NCI-H526 (cell line): Measurements from ENCODE around the gene C5AR1.
"Not testable (repeated sequence)": the region's sequence is repeated elsewhere in the genome, so short reads cannot be mapped to it uniquely, and the experiment has no call there.

ENCODE experiments used
- DNase-seq, 2 experiments: peaks; one replicate each; lab custom pipeline; 2025; lab: John Stamatoyannopoulos, UW

C5AR1 gene

GRCh38 chr19:47331931-47332547 is 22.4 kb downstream of the C5AR1 start, which contains the start of gene C5AR2:
Gene C5AR2, plus strand, starts transcription at chr19:47332175. Its CDS starts 8,625 bp downstream, at chr19:47340800.
- no peak for DNase-seq

DNA sequence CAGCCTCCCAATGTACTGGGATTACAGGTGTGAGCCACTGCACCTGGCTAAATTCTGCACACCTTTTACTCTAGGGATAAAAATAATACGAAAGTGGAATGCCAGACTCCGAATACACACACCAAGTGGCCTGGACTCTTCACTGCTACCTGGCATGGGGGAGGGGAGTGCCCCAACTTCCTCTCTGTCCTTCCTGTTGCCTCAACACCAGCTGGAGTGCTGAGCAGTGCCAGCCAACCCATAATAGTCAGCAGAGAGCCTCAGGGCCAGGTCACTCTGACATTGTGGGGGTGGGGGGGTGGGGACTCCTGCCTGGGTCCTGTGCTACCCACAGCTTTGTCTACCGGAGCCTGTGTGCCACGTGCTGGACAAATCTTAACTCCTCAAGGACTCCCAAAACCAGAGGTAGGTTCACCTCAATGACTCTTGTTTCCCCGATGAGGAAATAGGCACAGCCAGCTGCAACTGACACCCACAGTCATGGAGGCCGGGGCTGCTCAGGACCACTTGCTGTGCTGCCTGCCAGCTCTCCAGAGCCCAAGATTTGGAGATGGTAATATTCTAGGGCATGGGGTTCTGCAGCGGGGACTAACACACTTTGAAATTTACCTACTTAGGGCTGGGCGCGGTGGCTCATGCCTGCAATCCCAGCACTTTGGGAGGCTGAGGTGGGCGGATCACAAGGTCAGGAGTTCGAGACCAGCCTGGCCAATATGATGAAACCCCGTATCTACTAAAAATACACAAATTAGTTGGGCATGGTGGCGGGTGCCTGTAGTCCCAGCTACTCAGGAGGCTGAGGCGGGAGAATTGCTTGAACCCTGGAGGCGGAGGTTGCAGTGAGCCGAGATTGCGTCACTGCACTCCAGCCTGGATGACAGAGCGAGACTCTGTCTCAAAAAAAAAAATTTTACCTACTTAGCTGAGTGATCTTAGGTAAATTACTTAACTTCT is 27.4 kb downstream of the C5AR1 start:
- DNase-seq = not testable (repeated sequence)

- no peak for DNase-seq
Measured at GRCh38 chr19:47339196-47339880, 29.7 kb downstream of the C5AR1 start.

DNA sequence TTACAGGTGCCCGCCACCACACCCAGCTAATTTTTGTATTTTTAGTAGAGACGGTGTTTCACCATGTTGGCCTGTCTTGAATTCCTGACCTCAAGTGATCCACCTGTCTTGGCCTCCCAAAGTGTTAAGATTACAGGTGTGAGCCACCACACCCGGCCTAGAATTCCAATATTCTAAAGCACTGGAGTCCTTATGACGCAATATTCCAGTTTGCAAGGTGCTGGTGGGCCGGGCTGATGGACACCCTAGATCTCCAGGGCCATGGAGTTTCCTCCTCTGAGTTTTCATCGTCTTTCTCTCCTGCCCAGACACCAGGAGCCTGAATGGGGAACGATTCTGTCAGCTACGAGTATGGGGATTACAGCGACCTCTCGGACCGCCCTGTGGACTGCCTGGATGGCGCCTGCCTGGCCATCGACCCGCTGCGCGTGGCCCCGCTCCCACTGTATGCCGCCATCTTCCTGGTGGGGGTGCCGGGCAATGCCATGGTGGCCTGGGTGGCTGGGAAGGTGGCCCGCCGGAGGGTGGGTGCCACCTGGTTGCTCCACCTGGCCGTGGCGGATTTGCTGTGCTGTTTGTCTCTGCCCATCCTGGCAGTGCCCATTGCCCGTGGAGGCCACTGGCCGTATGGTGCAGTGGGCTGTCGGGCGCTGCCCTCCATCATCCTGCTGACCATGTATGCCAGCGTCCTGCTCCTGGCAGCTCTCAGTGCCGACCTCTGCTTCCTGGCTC is 31.0 kb downstream of the C5AR1 start:
- no peak for DNase-seq

GRCh38 chr19:47341734-47342133 is 32.1 kb downstream of the C5AR1 start:
- DNase-seq = no peak

DNA sequence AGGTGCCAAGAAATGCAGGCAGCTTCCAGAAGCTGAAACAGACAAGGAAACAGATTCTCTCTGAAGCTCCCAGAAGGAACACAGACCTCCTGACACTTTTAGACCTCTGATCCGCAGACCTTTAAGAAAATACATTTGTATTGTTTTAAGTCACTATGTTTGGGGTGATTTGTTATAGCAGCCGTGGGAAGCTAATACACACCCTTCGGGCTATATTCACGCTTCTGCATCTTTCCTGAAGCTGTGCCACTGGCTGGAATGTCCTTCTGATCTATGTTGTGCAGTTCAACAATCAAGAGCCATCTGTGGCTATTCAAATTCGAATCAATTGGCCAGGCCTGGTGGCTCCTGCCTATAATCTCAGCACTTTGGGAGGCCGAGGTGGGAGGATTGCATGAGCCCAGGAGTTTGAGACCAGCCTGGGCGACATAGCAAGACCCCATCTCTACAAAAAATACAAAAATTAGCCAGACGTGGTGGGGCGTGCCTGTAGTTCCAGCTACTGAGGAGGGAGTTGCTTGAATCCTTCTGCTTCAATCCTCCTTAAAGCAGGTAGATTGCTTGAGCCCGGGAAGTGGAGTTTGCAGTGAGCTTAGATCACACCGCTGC is 33.6 kb downstream of the C5AR1 start:
- DNase-seq = no peak

DNA sequence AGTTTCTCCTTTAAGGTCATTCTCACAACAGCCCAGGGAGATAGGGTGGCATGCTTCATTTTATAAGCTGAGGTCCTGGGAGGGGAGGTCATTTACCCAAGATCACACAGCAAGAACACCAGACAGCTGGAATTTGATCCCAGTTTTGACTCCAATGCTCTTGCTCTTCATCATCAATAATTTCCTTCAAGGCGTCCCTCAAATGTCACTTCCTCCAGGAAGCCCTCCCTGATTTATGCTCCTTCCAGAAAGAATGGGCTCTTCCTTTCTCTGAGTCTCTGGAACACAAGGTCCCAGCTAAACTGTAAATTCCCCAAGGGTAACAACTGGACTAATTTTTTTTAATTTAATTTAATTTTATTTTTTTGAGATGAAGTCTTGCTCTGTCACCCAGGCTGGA is 34.8 kb downstream of the C5AR1 start:
- DNase-seq = no peak

DNA sequence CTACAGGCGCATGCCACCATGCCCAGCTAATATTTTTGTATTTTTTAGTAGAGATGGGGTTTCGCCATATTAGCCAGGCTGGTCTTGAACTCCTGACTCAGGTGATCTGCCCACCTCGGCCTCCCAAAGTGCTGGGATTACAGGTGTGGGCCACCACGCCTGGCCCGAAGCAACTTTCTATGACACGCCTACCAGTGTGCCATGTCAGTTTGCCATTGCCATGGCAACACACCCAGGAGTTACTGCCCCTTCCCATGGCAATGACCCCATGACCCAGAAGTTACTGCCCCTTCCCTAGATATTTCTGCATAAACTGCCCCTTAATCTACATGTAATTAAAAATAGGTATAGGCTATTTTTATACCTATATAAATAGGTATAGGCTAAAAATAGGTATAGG is 36.4 kb downstream of the C5AR1 start:
- not testable (repeated sequence) for DNase-seq

- DNase-seq = peak; percentile 92 to 98
Measured at GRCh38 chr19:47348819-47349795, 39.4 kb downstream of the C5AR1 start, which contains the start of gene DHX34. Gene DHX34, plus strand, starts transcription at chr19:47349315. Its CDS starts 3,716 bp downstream, at chr19:47353031.

DNA sequence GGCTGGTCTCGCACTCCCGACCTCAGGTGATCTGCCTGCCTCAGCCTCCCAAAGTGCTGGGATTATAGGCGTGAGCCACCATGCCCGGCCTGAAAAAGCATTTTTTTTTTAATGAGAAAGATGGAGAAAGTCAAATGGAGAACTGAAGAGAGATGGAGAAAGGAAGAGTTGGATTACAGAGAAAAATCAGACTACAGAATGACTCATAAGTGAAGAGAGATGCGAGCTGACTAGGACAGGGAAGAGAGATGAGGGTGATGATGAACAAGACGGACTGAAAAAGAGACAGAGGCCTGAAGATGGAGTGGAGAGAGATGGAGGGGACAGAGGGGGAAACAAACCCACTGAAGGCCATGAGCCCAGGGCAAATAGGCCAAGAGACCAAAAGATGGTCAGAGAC is 41.0 kb downstream of the C5AR1 start:
- no peak for DNase-seq

DNA sequence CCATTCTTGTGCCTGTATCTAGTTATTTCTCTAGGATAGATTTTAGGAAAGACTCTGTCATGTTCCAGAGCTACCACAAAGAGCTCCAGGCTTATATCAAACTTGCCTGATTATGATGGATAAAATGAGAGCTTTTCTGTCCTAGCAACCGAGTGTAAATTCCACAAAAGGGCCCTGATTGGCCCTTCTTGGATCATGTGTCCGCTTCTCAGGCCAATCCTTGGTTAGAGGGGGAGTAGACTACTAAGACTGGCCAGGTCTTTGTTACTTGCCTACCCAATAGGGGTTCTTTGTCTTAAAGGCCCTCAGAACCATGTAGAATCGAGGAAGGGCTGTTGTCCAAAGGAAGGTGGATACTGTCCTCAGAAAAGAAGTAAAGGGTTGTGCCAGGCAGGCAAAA is 41.9 kb downstream of the C5AR1 start:
- peak; percentile 36 to 59 for DNase-seq

- DNase-seq = no peak
Measured at GRCh38 chr19:47352095-47352494, 42.4 kb downstream of the C5AR1 start.

DNA sequence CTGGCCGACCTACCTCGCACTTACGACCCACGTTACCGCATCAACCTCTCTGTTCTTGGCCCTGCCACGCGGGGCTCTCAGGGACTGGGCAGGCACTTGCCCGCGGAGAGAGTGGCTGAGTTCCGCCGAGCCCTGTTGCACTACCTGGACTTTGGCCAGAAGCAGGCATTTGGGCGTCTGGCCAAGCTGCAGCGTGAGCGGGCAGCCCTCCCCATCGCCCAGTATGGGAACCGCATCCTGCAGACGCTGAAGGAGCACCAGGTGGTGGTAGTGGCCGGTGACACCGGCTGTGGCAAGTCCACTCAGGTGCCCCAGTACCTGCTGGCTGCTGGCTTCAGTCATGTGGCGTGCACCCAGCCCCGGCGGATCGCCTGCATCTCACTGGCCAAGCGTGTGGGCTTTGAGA is 43.6 kb downstream of the C5AR1 start:
- no peak for DNase-seq

- DNase-seq = no peak
Measured at GRCh38 chr19:47356900-47357299, 47.2 kb downstream of the C5AR1 start.

DNA sequence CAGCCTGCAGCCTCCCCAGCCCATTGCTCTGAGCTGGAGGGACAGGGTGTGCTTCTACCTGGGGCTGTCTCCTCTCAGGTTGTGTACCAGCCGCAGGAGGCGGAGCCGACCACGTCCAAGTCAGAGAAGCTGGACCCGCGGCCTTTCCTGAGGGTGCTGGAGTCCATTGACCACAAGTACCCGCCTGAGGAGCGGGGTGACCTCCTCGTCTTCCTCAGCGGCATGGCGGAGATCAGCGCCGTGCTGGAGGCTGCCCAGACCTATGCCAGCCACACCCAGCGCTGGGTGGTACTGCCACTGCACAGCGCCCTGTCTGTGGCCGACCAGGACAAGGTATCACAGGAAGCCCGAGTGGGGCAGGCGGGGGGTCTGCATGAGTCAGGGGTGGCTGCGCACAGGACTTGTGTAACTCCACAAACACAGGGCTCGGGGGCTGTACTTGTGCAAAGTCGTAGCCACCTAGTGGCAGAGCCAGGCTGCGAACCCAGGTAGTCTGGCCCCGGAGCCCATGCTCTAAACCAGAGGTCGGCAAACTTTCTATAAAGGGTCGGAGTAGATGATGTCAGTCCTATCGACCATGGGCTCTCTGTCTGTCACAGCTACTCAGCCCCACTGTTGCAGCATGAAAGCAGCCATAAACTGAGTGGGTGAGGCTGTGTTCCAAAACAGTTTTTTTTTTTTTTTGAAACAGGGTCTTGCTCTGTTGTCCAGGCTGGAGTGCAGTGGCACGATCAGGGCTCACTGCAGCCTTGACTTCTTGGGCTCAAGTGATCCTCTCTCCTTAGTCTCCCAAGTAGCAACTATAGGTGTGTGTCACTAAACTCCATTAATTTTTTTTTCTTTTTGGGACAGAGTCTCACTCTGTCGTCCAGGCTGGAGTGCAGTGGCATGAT is 48.4 kb downstream of the C5AR1 start:
- DNase-seq = peak in 1 of 2 experiments; percentile 9

GRCh38 chr19:47358936-47359335 is 49.3 kb downstream of the C5AR1 start:
- no peak for DNase-seq

DNA sequence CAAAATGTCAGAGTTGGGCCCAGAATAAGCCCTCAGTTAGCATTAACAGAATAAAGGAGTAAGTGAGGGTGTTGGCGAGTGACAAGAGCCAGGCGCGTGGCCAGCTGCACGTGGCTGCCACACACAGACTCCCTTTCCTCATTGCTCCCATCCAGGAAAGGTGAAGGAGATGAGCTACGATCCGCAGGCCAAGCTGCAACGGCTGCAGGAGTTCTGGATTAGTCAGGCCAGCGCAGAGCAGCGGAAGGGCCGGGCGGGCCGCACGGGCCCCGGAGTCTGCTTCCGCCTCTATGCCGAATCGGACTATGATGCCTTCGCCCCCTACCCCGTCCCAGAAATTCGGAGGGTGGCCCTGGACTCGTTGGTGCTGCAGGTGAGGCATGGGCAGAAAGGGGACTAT is 52.7 kb downstream of the C5AR1 start:
- no peak for DNase-seq

DNA sequence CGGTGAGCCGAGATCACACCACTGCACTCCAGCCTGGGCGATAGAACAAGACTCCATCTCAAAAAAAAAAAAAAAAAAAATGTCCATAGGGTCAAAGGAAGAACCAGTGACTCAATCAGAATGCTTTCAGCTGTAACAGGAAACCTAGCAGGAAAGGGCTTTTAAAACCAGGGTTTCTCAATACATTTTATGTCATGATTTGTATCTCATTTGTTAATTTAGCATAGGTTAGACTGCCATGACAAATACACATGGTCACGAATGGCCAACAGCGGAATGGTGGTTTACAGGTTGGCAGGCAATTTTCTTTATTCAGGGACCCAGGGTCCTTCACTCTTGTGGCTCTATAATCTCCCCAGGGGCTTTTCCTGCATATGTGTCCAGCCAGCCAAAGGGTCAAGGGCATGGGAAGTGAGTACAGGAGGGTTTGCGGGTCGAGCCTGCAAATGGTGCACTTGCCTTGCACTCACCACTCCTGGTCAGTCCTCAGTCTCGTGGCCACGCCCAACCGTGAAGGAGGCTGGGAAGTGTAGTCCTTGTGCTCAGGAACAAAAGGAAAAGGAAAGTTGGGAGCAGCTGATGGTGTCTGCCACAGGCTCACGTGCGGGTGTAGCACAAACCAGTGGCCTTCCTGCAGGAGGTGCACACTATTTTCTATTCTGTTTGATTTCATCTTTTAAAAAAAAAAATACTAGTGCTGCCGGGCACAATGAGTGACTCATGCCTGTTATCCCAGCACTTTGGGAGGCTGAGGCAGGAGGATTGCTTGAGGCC is 54.3 kb downstream of the C5AR1 start:
- DNase-seq = peak in 1 of 2 experiments; percentile 33
